H9 (cell line): ENCODE results near the gene GADD45GIP1. TPM values are rescaled to one million over a fixed set of nuclear protein-coding genes. Genes with fewer than 3 reads are reported as not detected.

ENCODE experiments used
- DNase-seq: peaks from one replicate; pipeline ENCODE4 v3.0.0-alpha.2; 2017
- H2AFZ ChIP-seq: one replicate; pipeline ENCODE4 v1.6.1; 2013; ENCODE audit warnings: mild to moderate bottlenecking, low read length, control low read depth, moderate library complexity
- H2AK5ac ChIP-seq: 2 replicates; pipeline ENCODE4 v1.6.1; 2013; ENCODE audit warnings: low read length, control low read depth, mixed read lengths; ENCODE audit not compliant: insufficient read length
- H2BK120ac ChIP-seq: one replicate; pipeline ENCODE4 v1.6.1; 2013; ENCODE audit warnings: low read depth, mild to moderate bottlenecking, low read length, control low read depth, inconsistent platforms; ENCODE audit not compliant: poor library complexity, severe bottlenecking
- H2BK12ac ChIP-seq: 2 replicates; pipeline ENCODE4 v1.6.1; 2013; ENCODE audit warnings: low read length, control low read depth, mixed read lengths, low read depth; ENCODE audit not compliant: insufficient read length
- H2BK15ac ChIP-seq: 2 replicates; pipeline ENCODE4 v1.6.1; 2013; ENCODE audit warnings: low read depth, low read length, control low read depth
- H2BK20ac ChIP-seq: one replicate; pipeline ENCODE4 v1.6.1; 2013; ENCODE audit warnings: low read depth, mild to moderate bottlenecking, low read length, control low read depth, inconsistent platforms; ENCODE audit not compliant: poor library complexity, severe bottlenecking
- H2BK5ac ChIP-seq: 2 replicates; pipeline ENCODE4 v1.6.1; 2013; ENCODE audit warnings: low read length, control low read depth, mixed read lengths; ENCODE audit not compliant: insufficient read length
- H3K14ac ChIP-seq: 2 replicates; pipeline ENCODE4 v1.6.1; 2013; ENCODE audit warnings: low read length, control low read depth; ENCODE audit not compliant: insufficient read depth
- H3K18ac ChIP-seq: 2 replicates; pipeline ENCODE4 v1.6.1; 2013; ENCODE audit warnings: low read depth, mild to moderate bottlenecking, mixed read lengths, low read length, control low read depth; ENCODE audit not compliant: insufficient read length
- H3K23ac ChIP-seq: 2 replicates; pipeline ENCODE4 v1.6.1; 2013; ENCODE audit warnings: low read length, control low read depth, mixed read lengths, low read depth; ENCODE audit not compliant: insufficient read length
- H3K23me2 ChIP-seq: 2 replicates; pipeline ENCODE4 v1.6.1; 2013; ENCODE audit warnings: low read depth, mild to moderate bottlenecking, mixed read lengths, low read length, control low read depth; ENCODE audit not compliant: insufficient read length, poor library complexity, severe bottlenecking
- H3K27ac ChIP-seq: 2 replicates; pipeline ENCODE4 v1.5.1; 2013; ENCODE audit warnings: low read length, control low read depth, mixed read lengths, low read depth; ENCODE audit not compliant: insufficient read length
- H3K27me3 ChIP-seq: 2 replicates; pipeline ENCODE4 v1.6.1; 2013; ENCODE audit warnings: low read length, control low read depth, inconsistent platforms; ENCODE audit not compliant: insufficient read depth
- H3K4ac ChIP-seq: 2 replicates; pipeline ENCODE4 v1.6.1; 2013; ENCODE audit warnings: low read depth, mild to moderate bottlenecking, control low read depth, inconsistent platforms, low read length, moderate library complexity
- H3K4me1 ChIP-seq: 2 replicates; pipeline ENCODE4 v1.6.1; 2013; ENCODE audit warnings: low read length, control low read depth, inconsistent platforms; ENCODE audit not compliant: insufficient read depth
- H3K4me2 ChIP-seq: 2 replicates; pipeline ENCODE4 v1.6.1; 2013; ENCODE audit warnings: low read length, control low read depth, mixed read lengths; ENCODE audit not compliant: insufficient read length, insufficient read depth
- H3K56ac ChIP-seq: 2 replicates; pipeline ENCODE4 v1.6.1; 2013; ENCODE audit warnings: low read depth, mild to moderate bottlenecking, mixed read lengths, low read length, control low read depth; ENCODE audit not compliant: insufficient read length
- H3K79me1 ChIP-seq: 2 replicates; pipeline ENCODE4 v1.6.1; 2013; ENCODE audit warnings: low read depth, mild to moderate bottlenecking, moderate library complexity, low read length, control low read depth, inconsistent platforms; ENCODE audit not compliant: insufficient read depth, poor library complexity, severe bottlenecking
- H3K79me2 ChIP-seq: 2 replicates; pipeline ENCODE4 v1.6.1; 2013; ENCODE audit warnings: low read length, control low read depth, inconsistent platforms; ENCODE audit not compliant: insufficient read depth
- H3K9ac ChIP-seq: 2 replicates; pipeline ENCODE4 v1.6.1; 2013; ENCODE audit warnings: low read length, control low read depth, mixed read lengths; ENCODE audit not compliant: insufficient read length; ENCODE audit errors: extremely low read depth
- H3K9me3 ChIP-seq: one replicate; pipeline ENCODE4 v1.6.1; 2013; ENCODE audit warnings: low read depth, low read length, inconsistent platforms; ENCODE audit not compliant: control insufficient read depth
- H3T11ph ChIP-seq: one replicate; pipeline ENCODE4 v1.6.1; 2013; ENCODE audit warnings: mild to moderate bottlenecking, low read length, control low read depth, inconsistent platforms
- H4K20me1 ChIP-seq: one replicate; pipeline ENCODE4 v1.6.1; 2013; ENCODE audit not compliant: control insufficient read depth, insufficient read length, insufficient read depth
- H4K5ac ChIP-seq: 2 replicates; pipeline ENCODE4 v1.6.1; 2013; ENCODE audit warnings: low read depth, mild to moderate bottlenecking, mixed read lengths, low read length, control low read depth; ENCODE audit not compliant: insufficient read length
- H4K8ac ChIP-seq: replicated peaks from 2 replicates; pipeline ENCODE4 v1.6.1; 2013; ENCODE audit warnings: low read length, control low read depth, mixed read lengths, low read depth; ENCODE audit not compliant: insufficient read length
- H4K91ac ChIP-seq: 2 replicates; pipeline ENCODE4 v1.6.1; 2013; ENCODE audit warnings: low read depth, mild to moderate bottlenecking, moderate library complexity, mixed read lengths, low read length, control low read depth; ENCODE audit not compliant: insufficient read length
- H3K27ac Mint-ChIP-seq, 3 experiments: 2 replicates in 2 of 3; 3 replicates in 1 of 3; pipeline ENCODE4 v1.8.0; 2020 to 2021; ENCODE audit warnings: mixed read lengths in 3 of 3, mild to moderate bottlenecking in 1 of 3, moderate library complexity in 1 of 3
- H3K27me3 Mint-ChIP-seq: 2 replicates; pipeline ENCODE4 v1.8.0; 2021; ENCODE audit warnings: low read depth, mild to moderate bottlenecking, moderate library complexity, mixed read lengths
- H3K36me3 Mint-ChIP-seq, 3 experiments: 2 replicates in 2 of 3; 3 replicates in 1 of 3; pipeline ENCODE4 v1.8.0; 2020 to 2021; ENCODE audit warnings: low read depth in 3 of 3, mixed read lengths in 3 of 3; ENCODE audit not compliant: insufficient read depth in 1 of 3
- H3K4me1 Mint-ChIP-seq, 2 experiments: 2 replicates each; pipeline ENCODE4 v1.8.0; 2020; ENCODE audit warnings: mixed read lengths in 2 of 2
- H3K4me3 Mint-ChIP-seq, 2 experiments: 2 replicates in 1 of 2; 3 replicates in 1 of 2; pipeline ENCODE4 v1.8.0; 2020 to 2021; ENCODE audit warnings: mild to moderate bottlenecking in 2 of 2, mixed read lengths in 2 of 2, moderate library complexity in 1 of 2
- H3K9me3 Mint-ChIP-seq, 2 experiments: 2 replicates in 1 of 2; 3 replicates in 1 of 2; pipeline ENCODE4 v1.8.0; 2020; ENCODE audit warnings: mild to moderate bottlenecking in 2 of 2, mixed read lengths in 2 of 2, moderate library complexity in 1 of 2
- WGBS: extraction: QIAGEN DNeasy Blood & Tissue Kit; methylation state at CpG from one replicate; pipeline ENCODE4 v1.1.7; 2013; ENCODE audit warnings: missing lambda C conversion rate, low lambda C conversion rate, mixed read lengths; ENCODE audit not compliant: insufficient read length; ENCODE audit errors: extremely low coverage; 5-methylcytosine and 5-hydroxymethylcytosine counted together
- total RNA-seq: library from RNA; stranded (reverse); gene quantifications from 2 replicates; pipeline ENCODE4 v1.2.1, GENCODE V29; 2021
- TF ChIP-seq, protein P1 (sequence below): fragments of 200-600 bp; sonication (generic); conservative IDR thresholded peaks from 3 replicates; pipeline ENCODE4 v1.8.0; 2021; ENCODE audit warnings: antibody characterized with exemption, mild to moderate bottlenecking

The GADD45GIP1 gene
- total RNA-seq, 1 experiment from 2014 or later = 44.5 TPM

DNA sequence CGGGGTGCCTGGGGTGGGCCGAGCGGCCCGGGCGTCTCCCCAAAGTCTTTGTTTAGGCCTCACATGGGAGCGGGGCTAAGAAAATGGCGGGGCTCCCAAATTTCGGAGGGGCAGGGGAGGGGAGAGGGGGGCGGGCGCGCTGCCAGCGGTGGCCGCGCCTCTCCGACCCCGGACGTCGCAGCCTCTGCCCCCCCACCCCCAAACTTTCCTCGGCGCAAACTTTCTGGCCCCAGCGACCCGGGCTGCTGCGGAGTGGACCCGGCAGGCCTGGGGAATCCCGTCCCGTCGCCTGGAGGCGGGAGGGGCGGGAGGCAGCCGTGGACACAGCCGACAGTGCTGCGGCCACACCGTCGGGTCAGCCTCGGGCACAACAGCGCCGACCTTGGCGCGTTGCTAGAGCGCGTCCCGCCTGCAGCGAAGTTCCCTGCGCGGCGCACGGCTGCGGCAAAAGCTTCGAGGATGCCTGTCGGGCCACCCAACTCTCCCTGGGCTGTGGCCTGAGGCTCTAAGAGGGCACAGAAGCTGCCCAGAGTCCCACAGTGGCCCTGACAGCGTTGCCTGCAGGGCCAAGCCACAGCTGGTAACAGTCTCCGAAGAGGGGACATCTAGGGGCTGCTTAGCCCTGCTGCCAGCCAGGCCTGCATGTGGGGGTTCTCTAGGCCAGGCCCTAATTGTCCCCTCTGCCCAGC lies 39.5 kb upstream of the GADD45GIP1 start:
- TF ChIP-seq, protein P1, sequence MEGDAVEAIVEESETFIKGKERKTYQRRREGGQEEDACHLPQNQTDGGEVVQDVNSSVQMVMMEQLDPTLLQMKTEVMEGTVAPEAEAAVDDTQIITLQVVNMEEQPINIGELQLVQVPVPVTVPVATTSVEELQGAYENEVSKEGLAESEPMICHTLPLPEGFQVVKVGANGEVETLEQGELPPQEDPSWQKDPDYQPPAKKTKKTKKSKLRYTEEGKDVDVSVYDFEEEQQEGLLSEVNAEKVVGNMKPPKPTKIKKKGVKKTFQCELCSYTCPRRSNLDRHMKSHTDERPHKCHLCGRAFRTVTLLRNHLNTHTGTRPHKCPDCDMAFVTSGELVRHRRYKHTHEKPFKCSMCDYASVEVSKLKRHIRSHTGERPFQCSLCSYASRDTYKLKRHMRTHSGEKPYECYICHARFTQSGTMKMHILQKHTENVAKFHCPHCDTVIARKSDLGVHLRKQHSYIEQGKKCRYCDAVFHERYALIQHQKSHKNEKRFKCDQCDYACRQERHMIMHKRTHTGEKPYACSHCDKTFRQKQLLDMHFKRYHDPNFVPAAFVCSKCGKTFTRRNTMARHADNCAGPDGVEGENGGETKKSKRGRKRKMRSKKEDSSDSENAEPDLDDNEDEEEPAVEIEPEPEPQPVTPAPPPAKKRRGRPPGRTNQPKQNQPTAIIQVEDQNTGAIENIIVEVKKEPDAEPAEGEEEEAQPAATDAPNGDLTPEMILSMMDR = peak; percentile 26; the same call in 2 of the 3 replicates
- no peak overlapping the region for H4K8ac ChIP-seq
- H3K4me2 ChIP-seq = no peak overlapping the region
- no peak overlapping the region for H3K14ac ChIP-seq
- peaks cover 4% of the 10 kb centered on the region for H3K23me2 ChIP-seq
- Mint-ChIP-seq H3K27me3 (peaks cover 97% of the 10 kb centered on the region), H3K36me3 (peaks cover 0 to 2% (median 0%) of the 10 kb centered on the region in 3 experiments; a peak in 1 of 7 replicates), H3K4me1 (peaks cover 3 to 8% of the 10 kb centered on the region in 2 experiments), H3K9me3 (peaks cover 2 to 9% of the 10 kb centered on the region in 2 experiments; a peak in 2 of 5 replicates), H3K4me3 (no peak overlapping the region; a peak in 2 of 5 replicates), H3K27ac (no peak overlapping the region)
- H3K27ac ChIP-seq = no peak overlapping the region
- H2AK5ac ChIP-seq = no peak overlapping the region
- no peaks in the 10 kb centered on the region for H3K9me3 ChIP-seq
- H3K23ac ChIP-seq = no peak overlapping the region
- H3K18ac ChIP-seq = no peak overlapping the region
- H2BK12ac ChIP-seq = no peak overlapping the region
- H3K79me1 ChIP-seq = no peaks in the 10 kb centered on the region
- no peak overlapping the region for H3K9ac ChIP-seq
- no peak overlapping the region for H4K5ac ChIP-seq
- H2AFZ ChIP-seq = no peak overlapping the region
- H3K79me2 ChIP-seq = no peaks in the 10 kb centered on the region
- H2BK20ac ChIP-seq = no peak overlapping the region
- peaks cover 53% of the 10 kb centered on the region for H3K27me3 ChIP-seq
- no peak overlapping the region for H3T11ph ChIP-seq
- no CpG with 5 or more reads among the region's 52 CpGs for WGBS
- no peak overlapping the region for H2BK120ac ChIP-seq
- no peak overlapping the region for H4K91ac ChIP-seq
- DNase-seq = peak; percentile 59
- H4K20me1 ChIP-seq = peaks cover 6% of the 10 kb centered on the region
- no peak overlapping the region for H3K56ac ChIP-seq
- no peaks in the 10 kb centered on the region for H3K4me1 ChIP-seq
- H2BK5ac ChIP-seq = no peak overlapping the region
- H3K4ac ChIP-seq = no peak overlapping the region
- H2BK15ac ChIP-seq = no peak overlapping the region
